NCI-H146 treated with DMSO at 0.1 percent for 48 hours (cell line): ENCODE data around the gene GPBP1.
"Not testable (repeated sequence)": the region's sequence is repeated elsewhere in the genome, so short reads cannot be mapped to it uniquely, and the experiment has no call there.

Source experiments
- DNase-seq: peaks from one replicate; lab custom pipeline; 2025; ENCODE audit not compliant: unreplicated experiment; lab: John Stamatoyannopoulos, UW

GPBP1 gene, protein sequence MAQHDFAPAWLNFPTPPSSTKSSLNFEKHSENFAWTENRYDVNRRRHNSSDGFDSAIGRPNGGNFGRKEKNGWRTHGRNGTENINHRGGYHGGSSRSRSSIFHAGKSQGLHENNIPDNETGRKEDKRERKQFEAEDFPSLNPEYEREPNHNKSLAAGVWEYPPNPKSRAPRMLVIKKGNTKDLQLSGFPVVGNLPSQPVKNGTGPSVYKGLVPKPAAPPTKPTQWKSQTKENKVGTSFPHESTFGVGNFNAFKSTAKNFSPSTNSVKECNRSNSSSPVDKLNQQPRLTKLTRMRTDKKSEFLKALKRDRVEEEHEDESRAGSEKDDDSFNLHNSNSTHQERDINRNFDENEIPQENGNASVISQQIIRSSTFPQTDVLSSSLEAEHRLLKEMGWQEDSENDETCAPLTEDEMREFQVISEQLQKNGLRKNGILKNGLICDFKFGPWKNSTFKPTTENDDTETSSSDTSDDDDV

DNA sequence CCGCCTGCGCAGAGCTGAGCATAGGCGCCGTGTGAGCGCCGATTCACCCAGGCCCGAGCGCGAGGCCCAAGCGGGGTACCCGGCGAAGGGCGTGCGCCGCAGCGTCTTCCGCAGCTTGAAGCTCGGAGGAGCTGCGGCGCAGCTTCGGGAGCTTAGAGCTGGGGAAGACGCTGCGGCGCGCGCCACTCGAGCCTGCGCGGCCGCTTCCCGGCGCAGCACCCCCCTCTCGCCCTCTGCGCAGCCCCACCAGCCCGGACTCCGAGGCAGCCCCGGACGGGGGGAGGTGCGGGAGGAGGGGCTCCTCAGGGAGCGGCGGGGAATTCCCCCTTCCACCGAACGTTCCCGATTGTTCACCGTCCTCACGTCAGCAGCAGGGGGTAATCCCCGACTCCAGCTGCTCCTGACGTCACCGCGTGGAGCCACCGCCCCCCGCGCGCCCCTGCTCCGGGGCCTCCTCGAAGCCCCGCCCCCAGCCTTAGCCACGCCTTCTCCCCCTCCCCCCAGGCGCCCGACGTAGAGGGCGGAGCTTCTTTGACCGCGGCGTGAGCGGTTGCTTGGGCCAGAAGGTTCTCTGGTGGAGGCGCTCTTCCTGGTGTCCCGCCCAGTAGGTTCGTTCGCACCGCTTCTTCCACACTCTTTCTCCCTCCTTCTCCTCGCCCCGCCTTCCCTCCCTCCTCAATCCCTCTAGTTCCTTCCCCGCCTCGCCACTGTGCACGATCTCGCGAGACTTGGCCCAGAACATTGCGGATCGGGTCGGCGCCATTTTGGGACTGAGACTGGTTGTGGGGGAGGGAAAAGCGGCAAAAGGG lies at the start of gene GPBP1:
Gene GPBP1 (plus strand): TSS at position 741 of the 809 bp plus-strand sequence. CDS start 40,072 bp downstream, outside the sequence.
- DNase-seq = peak; percentile 96

DNA sequence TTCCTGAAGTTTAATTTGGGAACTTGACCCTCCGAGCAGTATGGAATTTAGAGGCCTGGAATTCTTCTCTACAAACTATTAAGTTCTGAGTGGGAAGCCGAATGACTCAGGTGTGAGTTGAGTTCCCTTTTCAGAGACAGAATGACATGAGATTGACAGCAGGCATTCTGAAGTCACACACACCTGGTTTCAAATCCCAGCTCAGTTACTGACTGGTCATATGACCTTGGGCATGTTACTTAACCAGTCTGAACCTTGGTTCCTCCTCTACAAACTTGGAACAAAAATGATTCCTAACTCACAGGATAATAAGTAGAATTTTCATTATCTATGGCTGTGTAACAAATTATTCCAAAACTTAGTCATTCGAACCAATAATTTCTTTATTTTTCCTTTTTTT lies 45.5 kb upstream of the GPBP1 start:
- no peak for DNase-seq

DNA sequence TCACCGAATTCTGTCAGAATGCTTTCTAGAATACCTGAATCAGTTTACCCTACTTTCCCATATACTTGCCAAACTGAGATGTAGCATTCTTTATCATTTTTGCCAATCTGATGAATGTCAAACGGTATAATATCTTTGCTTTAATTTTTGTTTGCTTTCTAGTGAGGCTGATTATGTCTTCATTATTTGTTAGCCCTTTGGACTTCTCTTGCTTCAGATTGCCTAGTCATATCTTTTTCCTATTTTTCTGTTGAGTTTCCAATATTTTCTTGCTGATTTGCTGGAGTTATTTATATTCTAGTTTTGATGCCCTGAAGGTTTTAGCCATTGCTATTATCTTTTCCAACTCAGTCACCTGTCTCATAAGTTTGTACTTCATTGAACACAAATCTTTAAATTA lies 40.3 kb upstream of the GPBP1 start:
- no peak for DNase-seq

DNA sequence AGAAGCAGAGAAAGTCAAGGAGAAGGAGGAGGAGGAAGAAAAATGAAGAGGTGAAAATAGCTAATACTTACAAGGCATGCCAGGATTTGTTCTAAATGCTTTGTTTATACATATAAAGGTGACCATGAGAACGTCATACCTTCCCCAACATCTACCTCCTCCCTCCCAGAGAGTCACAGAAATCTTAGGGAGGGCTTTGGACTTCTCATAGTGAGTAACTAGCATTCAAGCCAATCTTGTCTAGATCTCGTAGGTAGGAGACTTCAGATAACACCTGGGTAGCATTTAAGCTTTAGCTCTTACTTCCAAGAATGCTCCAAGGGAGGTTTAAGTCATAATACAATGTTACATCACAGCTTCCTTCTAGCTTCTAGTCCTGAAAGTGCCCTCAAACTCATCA lies 36.5 kb upstream of the GPBP1 start:
- no peak for DNase-seq

DNA sequence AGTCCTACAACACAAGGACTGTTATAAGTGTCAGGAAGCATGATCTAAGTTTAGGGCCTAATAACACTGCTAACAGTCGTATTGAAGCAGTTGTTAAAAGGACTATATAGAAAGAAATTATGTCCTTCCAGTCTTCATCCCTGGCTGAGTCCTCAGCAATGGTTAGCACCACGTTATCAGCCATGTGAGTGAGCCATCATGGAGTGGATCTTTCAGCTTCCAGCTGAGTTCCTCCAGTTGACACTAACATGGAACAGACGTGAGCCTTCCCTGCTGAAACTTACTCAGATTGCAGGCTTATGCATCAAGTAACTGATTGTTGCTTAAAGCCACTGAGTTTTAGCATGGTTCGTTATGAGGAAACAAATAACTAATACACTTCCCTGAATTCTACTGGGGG lies 21.5 kb upstream of the GPBP1 start:
- DNase-seq = no peak

DNA sequence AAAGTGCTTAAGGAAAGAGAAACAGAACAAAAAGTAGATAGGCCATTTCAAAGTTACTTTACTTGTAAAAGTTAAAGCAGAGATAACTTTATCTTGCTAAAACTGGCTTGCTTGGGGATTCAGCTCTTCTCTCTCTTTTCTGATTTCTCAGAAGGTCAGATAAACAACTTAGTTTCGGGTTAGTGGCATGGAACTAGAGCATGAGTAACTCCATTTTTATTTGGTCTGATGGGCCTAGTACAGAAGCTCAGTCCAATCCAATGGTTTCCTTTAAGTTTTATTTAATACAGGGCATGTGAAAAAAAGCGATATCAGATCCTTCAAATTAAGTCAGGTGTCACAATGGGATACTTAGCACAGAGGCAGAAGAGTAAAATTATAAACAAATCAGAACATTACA lies 18.8 kb upstream of the GPBP1 start:
- DNase-seq = no peak

DNA sequence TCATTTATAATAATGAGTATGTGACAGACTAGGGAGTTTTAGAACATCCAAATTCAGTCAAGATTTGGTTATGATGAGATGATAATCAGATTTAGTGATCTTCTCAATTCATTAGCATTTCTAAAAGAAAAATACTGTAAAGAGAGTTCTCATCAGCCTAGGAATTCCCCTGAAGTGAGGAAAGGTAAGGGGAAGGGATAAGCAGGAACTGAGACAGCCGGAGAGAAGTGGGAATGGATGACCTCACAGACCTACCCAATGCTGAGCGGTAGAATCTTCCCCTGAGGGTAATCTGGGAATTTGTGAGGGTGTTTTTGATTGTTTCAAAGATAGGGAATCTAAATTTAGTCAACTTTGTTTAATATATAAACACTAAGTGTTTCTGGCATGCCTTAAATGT lies 16.7 kb upstream of the GPBP1 start:
- DNase-seq = no peak

DNA sequence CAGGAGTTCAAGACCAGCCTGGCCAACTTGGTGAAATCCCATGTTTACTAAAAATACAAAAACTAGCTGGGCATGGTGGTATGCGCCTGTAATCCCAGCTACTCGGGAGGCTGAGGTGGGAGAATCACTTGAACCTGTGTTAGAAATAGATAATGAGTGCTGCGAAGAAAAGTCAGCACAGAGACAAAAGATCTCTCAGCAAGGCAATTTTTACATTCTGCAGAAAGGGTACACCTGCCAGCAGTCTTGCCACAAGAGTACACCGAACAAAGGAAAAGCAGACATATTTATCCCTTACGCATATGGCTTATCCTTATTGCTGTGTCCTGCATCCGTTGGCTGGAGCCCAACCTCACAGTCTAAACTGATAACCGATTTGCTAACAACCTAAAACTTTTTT lies 16.2 kb upstream of the GPBP1 start:
- no peak for DNase-seq

DNA sequence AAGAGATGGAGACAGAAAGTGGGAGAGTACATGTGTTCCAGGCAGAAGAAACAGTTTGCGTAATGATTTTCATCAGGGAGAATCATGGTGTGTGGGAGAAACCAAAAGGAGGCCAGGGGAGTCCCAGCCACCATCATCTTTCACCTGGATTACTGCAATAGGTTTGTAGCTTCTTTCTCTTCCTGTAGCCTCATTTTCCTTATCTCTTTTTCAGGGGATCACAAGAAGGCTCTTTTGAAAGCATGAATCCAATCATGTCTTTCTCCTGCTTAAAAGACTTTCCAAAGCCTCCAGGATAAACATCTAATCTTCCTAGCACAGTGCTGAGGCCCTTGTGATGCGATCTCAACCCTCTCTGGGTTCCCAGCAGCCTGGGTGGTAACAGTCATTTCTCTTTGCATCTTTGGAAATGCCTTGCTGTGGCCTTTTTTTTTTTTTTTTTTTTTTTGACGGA lies 10.3 kb upstream of the GPBP1 start:
- no peak for DNase-seq

DNA sequence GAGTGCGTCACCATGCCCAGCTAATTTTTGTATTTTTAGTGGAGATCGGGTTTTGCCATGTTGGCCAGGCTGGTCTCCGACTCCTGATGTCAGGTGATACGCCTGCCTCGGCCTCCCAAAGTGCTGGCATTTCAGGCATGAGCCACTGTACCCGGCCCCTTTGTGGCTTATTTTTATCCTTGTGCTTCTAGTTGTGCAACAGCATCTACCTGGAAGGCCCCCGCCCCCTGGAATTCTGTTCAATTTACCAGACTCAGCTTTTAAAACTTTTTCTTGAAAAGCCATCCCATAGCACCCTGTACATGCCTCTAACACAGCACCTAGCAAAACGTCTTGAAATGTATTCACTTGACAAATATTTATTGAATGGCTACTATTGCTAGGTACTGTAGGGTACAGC lies 9.7 kb upstream of the GPBP1 start:
- DNase-seq = no peak

DNA sequence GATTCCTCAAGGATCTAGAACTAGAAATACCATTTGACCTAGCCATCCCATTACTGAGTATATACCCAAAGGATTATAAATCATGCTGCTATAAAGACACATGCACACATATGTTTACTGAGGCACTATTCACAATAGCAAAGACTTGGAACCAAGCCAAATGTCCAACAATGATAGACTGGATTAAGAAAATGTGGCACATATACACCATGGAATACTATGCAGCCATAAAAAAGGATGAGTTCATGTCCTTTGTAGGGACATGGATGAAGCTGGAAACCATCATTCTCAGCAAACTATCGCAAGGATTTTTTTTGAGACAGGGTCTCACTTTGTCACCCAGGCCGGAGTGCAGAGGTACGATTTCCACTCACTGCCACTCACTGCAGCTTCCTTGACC lies 8.7 kb upstream of the GPBP1 start:
- not testable (repeated sequence) for DNase-seq

DNA sequence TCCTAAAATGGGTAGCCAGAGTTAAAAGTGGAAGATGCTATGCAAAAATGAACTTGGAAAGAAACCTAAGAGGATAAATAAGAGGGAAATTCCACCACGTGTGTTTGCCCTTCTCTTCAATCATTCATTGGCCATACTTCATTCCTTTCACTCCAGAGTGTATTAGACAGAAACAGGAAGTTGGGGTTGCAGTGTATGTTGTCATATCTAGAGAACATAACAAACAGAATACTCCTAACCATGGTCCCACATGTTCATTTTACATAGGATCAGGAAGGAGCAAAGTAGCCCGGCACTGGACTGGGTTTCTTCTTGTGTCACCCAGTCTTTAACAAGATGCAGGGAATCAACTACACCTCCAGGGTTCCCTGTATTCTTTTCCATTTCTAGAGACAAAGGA lies 7.6 kb upstream of the GPBP1 start:
- no peak for DNase-seq

DNA sequence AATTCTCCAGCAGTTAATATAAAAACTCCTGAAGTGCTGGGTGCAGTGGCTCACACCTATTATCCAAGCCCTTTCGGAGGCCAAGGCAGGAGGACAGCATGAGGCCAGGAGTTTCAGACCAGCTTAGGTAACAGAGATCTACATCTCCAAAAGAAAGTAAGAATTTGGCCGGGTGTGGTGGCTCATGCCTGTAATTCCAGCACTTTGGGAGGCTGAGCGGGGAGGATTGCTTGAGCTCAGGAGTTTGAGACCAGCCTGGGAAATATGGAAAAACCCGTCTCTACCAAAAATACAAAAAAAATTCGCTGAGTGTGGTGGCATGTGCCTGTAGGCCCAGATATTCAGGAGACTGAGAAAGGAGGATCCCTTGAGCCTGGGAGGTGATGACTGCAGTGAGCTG lies 6.7 kb upstream of the GPBP1 start:
- no peak for DNase-seq

DNA sequence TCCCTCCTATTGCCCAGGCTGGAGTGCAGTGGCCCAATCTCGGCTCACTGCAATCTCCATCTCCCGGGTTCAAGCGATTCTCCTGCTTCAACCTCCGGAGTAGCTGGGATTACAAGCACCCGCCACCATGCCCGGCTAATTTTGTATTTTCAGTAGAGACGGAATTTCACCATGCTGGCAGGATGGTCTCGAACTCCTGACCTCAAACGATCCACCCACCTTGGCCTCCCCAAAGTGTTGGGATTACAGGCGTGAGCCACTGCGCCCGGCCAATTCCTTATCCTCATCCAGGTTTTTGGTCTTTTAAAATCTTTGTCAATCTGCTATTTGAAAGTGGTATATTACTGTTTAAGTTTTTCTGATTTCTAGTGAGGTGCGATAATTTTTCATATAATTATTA lies 3.7 kb upstream of the GPBP1 start:
- DNase-seq = not testable (repeated sequence)

DNA sequence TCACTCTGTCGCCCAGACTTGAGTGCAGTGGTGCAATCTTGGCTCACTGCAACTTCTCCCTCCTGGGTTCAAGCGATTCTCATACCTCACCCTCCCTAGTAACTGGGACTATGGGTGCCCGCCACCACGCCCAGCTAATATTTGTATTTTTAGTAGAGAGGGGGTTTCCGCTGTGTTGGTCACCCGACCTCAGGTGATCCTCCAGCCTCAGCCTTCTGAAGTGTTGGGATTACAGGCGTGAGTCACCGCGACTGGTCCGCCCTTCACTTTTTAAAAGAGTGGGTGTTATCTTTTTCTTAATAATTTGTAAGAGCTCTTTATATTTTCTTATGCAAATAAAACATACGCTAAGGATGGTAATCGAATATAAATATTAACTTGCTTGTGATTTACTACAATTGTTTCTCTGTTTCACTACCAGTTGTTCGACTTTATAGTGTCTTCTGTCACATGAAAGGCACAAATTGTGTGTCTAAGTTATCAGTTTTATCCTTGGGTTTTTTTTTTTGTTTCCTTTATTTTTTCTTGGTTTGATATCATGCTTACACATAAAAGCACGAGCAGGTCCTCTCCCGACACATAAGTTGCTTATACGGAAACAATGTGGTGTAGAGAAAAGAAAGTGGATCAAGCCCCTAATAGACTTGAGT lies 1.9 kb upstream of the GPBP1 start:
- DNase-seq = no peak

DNA sequence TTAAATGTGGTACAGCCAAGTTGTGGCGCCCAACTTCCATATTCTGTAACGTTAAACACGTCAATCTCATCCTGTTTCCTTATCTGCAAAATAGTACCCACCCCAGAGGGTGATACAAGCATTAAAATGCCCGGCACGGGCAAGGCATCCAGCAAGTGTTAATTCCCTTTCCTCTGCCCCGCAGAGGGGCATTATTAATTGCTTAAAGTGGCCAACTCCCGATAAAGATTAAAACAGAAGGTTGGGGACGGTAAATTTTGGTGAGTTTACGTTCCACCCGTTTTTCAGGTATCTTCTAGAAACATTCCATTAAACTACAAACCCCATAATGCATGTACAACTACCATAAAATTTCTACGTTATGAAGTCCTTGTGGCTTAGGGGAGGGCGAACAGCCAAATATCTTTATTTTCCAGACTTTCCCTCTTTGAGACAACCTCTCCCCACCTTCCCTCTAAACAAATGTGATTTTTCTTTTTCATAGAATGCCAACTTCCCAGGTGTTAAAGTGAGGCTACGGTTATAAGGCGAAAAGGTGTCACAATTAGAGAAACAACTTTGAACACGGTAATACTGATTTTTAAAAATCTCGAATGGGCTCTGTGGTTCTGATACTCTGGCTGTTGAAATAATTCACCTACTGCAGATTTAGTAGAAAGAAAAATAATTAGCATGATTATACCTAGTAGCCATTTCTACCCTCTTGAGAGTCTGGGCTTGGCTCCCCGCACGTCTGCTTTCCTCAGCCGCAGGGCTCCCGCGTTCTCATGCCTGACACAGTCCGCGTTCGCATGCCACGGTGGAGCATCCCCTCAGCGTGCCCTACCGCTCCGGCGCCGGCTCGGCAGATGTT lies 1.2 kb upstream of the GPBP1 start:
- DNase-seq = peak; percentile 19

DNA sequence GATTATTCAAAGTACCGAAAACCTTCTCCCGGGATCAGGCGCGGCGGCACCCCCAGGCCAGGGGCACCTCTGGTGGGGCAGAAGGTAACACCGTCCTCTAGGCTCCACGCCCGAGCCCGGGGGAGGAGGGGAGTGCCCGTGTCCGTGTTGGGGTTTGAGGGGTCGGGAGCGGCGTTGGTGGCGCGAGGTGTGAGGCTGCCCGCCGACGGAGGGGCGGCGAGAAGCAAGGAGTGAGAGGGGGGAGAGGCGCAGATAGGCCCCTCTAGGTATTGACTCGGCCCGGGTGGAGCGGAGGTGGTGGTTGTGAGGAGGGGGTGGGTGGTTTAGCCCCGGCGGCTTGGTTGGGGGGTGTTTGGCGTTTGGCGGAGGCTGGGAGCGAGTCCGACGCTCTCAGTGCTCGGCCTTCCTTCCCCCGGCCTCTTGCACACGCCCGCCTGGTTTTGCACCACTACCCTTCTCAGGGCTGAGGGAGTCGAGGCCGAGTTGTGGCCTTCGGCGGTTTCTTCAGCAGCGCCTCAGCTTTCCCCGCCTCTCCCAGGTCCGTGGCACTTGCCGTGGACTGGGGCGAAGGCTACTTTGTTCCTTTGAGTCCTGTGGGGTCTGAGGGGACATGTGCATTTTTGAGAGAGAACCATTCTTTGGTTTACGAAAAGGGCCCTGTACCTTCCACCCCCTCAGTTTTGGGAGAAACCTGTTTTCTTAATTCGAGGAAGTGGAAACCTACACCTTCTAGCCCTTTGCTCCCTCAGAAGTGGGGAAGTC lies 450 bp downstream of the GPBP1 start:
- DNase-seq = peak; percentile 48

DNA sequence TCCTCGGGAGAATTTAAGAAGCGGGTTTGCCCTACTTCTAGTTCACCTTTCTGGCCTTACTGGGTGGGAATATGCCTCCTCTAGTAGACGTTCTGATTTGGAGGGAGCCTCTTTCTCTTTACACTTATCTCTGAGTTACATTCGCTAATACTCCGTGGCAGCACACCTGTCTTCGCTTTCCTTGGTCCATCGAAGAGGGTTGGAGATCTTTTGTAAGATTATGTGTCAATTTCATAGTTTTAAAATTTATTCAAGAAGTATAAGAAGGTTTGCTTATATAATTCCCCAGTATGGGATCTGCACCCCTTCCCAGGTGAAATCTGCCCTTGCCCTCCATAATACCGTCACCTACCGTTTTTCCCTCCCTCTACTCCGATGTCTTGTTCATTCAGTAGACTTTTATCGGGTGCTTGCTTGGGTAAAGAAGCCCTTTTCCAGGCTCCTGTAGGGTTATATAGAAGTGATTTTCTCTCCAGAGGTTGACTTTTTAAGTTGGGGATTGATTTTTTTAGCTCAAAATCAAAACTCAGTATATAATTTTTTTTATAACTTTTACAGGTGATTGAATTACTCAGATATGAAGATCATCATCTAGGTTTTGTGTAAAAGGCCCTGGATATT lies 1.1 kb downstream of the GPBP1 start:
- DNase-seq = no peak

DNA sequence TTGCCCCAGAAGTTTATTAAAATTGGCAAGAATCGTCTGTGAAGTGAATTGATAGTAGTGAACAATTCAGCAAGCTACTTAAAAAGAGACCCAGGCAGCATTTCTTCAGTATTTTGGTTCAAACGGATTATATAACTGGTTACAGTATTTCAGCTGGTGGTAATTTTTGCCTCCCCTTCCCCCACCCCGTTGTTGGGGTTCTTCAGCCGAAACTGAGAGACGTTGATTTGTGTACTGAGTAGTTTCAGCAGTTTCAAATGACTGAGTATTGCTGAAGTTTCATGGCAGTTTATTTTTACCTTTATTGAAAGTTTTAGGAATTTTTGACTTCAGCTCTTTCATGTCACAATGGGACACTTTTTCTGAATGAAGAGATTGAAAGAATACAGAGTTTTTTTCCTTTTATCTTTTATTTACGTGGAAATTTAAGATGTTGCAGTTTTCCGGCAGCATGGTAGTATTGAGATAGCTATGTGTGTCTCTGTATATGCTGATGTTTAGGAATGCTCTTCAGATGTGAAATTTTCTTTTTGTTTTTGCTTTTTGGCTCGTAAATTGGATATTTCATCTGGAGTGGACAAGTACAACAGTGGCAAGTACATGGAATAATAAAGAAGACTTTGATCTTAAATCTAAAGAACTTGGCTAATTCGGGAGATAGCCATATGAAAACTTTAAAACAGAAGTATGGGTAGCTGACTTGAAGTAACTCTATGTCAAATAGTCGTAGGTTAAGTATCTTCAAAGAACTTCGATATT lies 1.9 kb downstream of the GPBP1 start:
- DNase-seq = no peak
